ENCODE results near the gene SLC25A17.
"Not testable (repeated sequence)": the region's sequence is repeated elsewhere in the genome, so short reads cannot be mapped to it uniquely, and the experiment has no call there.

The SLC25A17 gene

DNA sequence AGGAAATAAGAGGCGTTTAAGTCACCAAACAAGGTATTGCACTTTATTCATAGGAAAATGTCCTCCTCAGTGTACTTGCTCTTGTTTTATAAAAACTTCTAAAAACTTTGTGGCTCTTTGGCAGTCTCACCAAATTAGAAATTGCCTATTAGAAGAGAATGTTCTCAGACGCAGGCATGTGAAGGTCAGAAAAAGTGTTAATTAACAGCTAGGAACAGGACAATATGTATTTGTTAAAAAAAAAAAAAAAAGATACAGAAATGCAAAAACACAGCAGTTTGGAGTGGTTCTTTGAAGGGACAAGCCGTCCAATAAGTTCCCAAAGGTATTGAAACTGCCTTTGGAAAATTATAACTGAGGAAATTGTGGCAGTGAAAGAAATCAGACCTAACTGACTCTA lies 67.9 kb downstream of the SLC25A17 start:
- no peak for DNase-seq

DNA sequence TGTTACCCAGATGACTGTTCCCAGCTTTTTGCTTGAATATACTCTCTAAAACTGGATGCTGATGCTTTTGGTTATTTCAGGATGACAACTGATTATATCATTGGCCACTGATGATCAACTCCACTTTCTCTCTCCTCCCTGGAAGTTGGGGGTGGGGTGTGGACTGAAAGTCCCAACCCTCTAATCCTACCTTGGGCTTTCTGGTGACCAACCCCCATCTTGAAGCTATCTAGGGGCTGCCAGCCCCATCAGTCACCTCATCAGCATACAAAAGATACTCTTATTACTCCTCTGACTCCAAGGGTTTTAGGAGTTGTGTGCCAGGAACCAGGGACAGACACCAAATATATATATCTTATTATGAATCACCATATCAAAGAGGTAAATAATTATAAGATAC lies 69.3 kb downstream of the SLC25A17 start:
- no peak for DNase-seq

DNA sequence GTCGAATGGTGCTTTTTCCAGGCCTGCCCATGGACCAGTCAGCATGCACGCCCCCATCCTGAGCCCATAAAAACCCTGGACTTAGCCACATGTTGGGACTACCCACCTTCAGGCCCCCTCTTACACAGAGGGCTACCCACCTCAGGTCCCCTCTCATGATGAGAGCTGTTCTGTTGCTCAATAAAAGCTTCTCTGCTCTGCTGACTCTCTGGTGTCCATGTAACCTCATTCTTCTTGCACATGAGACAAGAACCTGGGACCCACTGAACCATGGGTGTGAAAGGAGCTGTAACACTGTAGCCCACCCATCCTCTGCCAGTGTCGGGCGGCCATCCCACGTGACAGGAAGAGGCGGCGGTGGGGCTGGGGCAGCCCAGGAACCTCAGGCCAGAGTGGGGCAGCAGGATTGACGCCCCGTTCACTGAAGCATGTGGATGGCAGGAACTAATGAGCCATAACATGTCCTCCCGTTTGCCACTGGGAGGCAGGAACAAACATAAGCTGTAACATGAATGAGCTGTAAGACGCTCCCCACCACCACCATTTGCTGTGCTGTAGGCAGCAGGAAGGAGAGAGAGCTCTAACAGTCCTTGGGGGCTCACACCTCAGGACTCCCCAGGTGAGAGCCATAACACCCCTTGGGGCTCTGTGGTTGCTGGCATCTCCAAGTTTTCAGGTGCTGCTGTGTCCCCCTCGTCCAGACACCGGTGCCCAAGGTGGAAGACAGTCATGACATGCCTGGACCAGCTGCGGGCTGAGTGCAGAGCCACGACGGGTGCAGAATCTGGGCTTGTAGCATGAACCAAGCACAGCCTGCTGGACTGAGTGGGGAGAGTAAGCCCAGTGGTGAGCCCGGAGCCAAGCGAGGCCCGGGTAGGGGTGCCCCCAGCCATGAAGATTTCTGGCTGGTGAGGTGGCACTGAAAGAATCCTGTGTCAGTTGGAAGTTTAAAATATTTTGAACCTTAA lies 70.5 kb downstream of the SLC25A17 start:
- no peak for DNase-seq

DNA sequence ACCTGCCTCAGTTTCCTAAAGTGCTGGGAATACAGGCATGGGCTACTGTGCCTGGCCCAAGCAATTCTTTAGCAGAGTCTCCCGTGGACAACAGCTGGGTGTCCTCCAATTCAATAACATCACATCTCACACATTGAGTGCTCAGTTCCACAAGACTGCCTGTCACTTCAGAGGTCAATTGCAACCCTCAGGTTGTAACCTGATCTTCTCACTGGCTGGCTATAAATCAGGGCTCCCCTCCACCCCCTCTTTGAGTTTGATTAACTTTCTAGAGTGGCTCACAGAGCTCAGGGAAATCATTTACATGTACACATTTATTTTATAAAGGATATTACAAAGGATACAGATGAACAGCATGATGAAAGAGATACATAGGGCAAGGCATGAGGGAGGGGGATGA lies 71.8 kb downstream of the SLC25A17 start:
- no peak for DNase-seq

DNA sequence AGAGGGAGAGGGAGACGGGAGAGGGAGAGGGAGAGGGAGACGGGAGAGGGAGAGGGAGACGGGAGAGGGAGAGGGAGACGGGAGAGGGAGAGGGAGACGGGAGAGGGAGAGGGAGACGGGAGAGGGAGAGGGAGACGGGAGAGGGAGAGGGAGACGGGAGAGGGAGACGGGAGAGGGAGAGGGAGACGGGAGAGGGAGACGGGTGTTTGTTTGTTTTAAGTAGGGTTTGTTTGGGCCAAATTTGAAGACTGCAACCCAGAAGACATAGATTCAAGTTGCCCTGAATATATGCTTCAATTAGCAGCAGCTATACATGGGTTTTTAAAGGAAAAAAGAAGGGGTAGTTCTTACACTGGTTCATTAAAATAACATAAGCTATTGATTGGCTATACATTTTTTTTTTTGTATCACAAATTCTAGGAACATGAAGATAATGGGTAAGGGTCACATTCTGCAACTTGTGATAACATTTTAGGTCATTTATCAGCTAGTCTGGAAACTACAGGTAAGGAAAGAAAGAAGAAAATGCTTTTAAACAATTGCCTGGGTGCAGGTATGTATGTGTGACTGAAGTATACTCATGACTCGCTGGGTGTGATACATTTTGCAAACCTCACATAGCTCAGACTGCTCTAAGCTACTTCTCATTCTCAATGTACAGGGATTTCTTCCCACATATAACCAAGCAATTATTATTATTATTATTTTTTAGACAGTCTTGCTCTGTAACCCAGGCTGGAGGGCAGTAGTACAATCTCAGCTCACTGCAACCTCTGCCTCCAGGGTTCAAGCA lies 72.5 kb downstream of the SLC25A17 start:
- no peak for DNase-seq

DNA sequence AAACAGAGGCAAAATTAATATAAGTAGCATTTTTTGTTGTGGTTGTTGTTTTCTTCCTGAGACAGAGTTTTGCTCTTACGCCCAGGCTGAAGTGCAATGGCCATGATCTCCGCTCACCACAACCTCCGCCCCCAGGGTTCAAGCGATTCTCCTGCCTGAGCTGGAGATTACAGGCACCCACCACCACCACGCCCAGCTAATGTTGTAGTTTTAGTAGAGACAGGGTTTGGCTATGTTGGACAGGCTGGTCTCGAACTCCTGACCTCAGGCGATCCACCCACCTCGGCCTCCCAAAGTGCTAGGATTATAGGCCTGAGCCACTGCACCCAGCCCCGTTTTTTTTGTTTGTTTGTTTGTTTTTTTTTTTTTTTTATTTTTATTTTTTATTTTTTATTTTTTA lies 75.4 kb downstream of the SLC25A17 start:
- DNase-seq: no peak

DNA sequence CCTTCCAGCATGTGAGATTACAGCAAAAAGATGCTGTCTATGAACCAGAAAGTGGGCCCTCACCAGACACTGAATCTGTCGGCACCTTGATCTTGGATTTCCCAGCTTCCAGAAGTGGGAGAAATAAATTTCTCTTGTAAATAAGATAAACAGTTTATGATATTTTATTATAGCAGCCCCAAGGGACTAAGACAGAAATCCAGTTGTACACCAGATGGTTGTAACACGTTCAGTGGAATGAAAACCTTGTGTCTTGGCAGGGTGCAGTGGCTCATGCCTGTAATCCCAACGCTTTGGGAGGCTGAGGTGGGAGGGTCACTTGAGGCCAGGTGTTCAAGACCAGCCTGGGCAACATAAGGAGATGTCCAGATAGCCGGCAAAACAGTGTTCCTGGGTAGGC lies 78.0 kb downstream of the SLC25A17 start:
- no peak for DNase-seq

DNA sequence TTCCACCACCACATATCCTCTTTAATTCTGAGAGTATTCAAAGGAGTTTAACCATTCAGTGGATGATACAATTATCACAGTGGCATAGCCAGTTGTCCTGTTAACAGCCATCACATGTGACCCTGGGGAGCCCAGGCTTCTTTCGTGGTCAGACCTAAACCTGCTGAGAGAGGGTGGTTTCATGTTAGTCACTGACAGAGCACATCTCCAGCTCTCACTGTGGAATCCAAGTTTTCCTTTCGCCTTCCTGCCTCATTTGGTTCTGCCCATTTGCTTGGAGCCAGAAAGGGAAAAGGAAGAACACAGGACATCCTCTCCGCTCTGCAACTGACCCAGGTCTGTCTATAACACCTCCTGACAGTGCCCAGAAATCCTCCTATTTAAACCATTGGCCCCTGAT lies 79.4 kb downstream of the SLC25A17 start:
- no peak for DNase-seq

DNA sequence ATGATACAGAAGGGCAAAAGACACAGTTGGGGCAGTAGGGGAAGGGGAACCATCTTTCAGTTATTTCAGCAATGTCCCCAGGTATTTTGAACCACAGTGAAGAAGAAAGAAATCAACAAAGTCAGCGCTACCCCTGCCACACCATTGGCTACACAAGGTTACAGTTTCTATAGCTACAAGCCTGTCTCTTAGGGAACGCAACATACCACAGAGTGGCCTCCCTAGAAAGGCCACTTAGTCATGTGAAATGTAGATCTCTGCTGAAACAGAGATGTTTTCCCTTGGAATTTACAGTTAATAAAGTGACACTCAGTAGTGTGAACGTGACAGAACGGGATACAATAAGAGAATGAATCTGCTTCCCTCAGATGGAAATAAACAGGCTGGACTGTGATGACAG lies 85.2 kb downstream of the SLC25A17 start:
- no peak for DNase-seq

DNA sequence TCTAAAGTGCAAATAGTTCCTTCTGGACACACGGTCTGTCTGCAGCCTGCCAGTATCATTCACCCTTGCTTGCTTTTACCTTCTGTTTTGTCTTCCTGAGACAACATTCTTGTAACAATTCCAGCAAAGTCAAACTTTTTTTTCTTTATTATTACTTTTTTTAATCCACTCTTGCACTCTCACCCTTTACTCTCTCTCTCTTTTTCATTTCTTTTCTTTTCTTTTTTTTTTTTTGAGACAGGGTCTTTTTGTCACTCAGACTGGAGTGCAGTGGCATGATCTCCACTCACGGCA lies 86.2 kb downstream of the SLC25A17 start:
- DNase-seq: no peak

DNA sequence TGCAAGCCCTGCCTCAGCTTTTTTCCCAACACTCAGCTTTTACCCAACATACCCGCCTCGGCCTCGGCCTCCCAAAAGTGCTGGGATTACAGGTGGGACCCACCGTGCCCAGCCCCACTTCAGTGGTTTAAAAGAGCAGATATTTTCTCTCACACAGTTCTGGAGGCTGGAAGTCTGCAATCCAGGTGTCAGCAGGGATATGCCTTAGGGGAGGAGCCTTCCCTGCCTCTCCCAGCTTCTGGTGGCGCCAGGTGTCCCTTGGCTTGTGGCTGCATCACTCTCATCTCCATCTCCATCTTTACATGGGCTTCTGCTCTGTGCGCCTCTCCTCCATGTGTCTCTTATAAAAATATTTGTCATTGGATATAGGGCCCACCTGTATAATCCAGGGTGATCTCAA lies 89.9 kb downstream of the SLC25A17 start:
- DNase-seq: no peak

DNA sequence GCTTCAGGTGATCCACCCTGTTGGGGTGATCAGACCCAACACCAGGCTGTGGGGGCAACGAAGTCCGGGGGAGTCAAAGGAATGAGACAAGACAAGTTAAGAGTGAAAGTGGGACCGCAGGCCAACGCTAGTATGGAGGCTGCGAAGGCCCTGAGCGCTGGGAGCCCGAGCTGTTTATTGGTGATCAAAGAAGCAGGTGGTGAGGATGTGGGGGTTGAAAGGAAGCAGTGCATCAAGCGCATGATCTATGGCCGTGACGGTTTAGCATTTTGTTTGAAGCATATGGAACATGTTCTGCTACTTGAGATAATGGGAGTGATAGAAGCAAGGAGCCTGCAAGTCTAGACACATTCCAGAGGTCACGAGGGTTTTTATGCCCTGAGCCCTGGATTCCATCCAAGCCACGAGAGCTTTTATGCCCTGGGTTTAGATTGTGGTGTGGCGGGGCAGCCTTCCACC lies 90.4 kb downstream of the SLC25A17 start:
- DNase-seq: peak; percentile 80

DNA sequence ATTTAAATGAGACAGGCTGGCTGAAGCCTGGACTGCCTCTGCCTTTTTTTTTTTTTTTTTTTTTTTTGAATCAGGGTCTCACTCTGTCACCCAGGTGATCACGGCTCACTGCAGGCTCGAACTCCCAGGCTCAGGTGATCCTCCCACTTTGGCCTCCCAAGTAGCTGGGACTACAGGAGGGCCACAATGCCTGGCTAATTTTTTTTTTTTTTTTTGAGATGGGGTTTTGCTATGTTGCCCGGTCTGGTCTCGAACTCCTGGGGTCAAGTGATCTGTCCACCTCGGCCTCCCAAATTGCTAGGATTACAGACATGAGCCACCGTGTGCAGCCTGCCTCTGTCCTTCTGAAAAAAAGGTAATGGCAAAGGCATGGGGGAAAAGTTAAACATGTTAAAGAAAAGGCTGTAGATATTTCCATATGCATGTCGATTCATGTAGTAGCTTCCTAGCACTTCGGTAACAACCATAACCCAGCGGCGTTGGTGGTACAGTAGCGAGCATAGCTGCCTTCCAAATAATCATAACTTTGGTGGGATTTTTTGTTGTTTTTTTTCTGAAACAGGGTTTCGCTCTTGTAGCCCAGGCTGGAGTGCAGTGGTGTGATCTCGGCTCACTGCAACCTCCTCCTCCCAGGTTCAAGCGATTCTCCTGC lies 91.1 kb downstream of the SLC25A17 start:
- no peak for DNase-seq

DNA sequence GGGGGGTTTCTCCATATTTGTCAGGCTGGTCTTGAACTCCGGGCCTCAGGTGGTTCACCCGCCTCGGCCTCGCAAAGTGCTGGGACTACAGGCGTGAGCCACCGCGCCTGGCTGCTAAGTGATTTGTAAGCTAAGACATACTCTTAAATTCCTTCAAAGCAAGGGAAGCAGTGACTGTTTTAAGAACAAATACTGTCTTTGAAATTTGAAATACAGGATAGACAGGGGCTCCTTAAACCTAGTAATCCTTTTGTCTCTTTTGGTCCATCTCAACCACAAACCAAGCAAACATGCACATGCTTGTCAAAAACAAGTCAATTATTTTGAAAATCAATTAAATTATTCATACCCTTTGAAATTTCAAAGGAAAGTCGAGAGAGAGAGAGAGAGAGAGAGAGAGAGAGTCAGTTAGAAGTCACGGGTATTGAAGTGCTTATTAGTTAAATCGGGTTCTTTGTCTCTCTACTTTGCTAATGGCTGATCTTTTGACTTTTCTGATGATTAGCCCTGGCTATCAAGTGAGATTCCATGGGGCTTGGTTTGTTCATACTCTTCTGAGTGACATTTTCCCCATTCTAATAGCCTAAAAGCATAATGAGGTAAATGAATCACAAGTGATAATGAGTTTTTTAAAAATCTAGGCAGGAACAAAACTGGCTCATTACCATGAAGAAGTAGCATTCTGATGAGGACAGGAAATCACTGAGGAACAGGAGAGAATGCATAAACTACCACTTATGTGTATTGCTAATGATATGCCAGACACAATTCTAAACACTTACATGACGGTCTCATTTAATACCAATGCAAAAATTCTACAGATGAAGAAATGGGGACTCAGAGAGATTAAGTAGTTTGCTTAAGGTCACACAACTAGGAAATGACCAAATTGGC lies 91.8 kb downstream of the SLC25A17 start:
- peak; percentile 72 for DNase-seq

DNA sequence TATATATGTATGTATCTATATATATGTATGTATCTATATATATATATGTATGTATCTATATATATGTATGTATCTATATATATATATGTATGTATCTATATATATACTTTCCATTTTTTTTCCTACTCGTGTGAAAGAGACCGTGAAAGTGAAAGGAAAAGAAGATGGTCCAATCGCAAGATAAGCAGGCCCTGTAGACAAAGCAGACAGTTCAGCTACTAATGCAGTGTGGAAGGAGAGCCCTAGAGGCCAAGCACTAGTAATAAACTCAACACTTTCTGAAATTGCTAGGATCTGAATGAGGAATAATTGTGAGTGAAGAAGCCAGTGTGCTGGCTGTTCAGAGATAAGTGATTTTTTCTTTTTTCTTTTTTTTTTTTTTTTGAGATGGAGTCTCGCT lies 92.6 kb downstream of the SLC25A17 start:
- DNase-seq: no peak

DNA sequence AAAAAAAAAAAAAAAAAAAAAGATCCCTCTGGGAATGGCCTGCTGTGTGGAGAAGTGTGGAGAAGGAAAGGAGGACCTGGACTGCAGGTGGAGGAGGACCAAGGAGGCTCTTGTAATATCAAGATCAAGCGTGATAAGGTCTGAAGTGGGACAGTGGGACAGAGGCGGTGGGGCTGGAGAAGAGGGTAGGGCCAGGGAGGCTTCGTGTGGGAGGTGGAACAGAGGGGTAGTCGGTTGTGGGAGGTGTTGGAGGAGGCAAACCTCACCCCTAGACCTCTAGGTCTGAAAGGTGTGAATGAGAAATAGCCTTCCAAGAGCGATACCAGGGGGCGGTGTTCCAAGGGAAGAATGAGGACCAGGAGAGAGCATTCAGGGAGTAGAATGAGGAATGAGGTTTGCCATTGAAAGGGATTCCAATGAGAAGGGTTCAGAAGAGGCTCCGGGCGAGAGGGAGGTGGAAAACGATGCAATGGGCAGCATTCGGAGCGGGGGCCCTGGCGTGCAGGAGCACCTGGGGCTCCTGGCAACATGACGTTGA lies 95.7 kb downstream of the SLC25A17 start:
- no peak for DNase-seq

DNA sequence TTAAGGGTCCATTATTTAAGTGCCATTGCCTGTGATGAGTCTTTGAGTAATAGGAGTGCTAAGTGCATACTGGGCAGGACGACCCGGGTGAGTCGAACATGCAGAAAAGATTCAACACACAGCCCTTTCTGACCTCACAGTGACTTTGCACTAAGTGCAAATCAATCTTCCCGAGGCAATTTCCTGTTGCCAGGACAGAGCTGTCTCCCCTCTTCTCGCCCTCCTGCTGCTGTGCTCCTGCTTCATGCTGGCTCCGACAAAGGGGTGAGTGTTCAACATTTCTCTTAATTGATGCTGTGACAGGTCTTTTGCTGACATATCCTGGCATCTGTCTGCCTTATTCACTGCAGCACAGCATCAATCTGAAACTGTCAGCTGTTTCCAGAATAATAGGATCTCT lies 97.9 kb downstream of the SLC25A17 start:
- peak; percentile 26 for DNase-seq

DNA sequence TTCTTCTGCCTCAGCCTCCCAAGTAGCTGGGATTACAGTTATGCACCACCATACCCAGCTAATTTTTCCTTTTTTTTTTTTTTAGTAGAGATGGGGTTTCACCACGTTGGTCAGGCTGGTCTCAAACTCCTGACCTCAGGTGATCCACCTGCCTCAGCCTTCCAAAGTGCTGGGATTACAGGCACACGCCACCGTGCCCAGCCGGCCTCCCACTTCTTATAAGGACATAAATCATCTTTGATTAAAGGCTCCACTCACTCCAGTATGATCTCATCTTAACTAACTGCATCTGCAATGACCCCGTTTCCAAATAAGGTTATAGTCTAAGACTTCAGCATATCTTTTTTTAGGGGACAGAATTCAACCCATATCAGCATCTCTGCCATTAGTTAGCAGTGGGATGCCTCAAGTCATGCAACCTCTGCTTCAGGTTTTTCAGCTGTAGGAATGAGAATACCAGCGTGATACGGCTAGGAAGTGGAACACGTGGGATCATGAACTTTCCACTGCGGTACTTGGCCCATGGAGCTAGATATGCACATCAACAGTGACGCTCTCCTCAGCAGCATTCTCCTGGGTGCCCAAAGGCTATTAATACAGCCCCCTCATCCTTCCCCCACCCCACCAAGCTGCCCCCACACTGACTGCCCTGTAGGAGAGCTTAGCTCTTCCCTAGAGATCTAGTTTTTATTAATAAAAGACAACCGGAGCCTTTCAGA lies 98.4 kb downstream of the SLC25A17 start:
- no peak for DNase-seq

DNA sequence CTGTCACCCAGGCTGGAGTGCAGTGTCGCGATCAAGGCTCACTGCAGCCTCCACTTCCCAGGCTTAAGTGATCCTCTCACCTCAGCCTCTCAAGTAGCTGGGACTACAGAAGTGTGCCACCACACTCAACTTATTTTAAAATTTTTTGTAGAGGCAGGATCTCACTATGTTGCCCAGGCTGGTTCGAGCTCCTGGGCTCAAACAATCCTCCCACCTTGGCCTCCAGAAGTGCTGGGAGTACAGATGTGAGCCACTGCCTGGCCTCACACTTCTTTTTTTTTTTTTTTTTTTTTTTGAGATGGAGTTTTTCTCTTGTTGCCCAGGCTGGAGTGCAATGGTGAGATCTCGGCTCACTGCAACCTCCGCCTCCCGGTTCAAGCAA lies 99.0 kb downstream of the SLC25A17 start:
- not testable (repeated sequence) for DNase-seq
